Panc1 (cell line): ENCODE measurements around the gene RHBDL1. TPM values are rescaled to one million over a fixed set of nuclear protein-coding genes. Genes with fewer than 3 reads are reported as not detected.

Source experiments
- ATAC-seq: fragments of 200-7000 bp; cut with Tn5 transposase; 2 replicates; pipeline ENCODE4 v1.9.1; 2020; ENCODE audit warnings: mild to moderate bottlenecking, moderate library complexity
- BruUV-seq: library from RNA; stranded (reverse); fragments of 400-500 nt; replicated peaks from 2 replicates; lab custom pipeline; 2021; lab: Mats Ljungman, UMichigan
- CTCF ChIA-PET: fragments of 300-600 bp; sonication (Branson Sonifier 250); formaldehyde crosslinking; loops from one replicate; lab custom pipeline; 2022; ENCODE audit warnings: antibody characterized with exemption; lab: Charles Lee
- POLR2A ChIA-PET: fragments of 300-600 bp; sonication (Branson Sonifier 250); formaldehyde crosslinking; loops from one replicate; lab custom pipeline; 2022; ENCODE audit warnings: antibody characterized with exemption; lab: Charles Lee
- DNase-seq: peaks from one replicate; pipeline ENCODE4 v3.0.0-alpha.2; 2010; ENCODE audit warnings: low read depth, low spot score
- H3K27ac ChIP-seq: 2 replicates; pipeline ENCODE4 v1.5.1; 2011; ENCODE audit warnings: mild to moderate bottlenecking, low read length, inconsistent platforms
- H3K27me3 ChIP-seq: fragments of 200-500 bp; sonication (Bioruptor generic); 2 replicates; pipeline ENCODE4 v1.6.0; 2014; ENCODE audit warnings: low read length, inconsistent platforms; ENCODE audit not compliant: control insufficient read depth, insufficient read depth
- H3K36me3 ChIP-seq: fragments of 200-500 bp; sonication (Bioruptor generic); 2 replicates; pipeline ENCODE4 v1.5.1; 2014; ENCODE audit warnings: inconsistent platforms, mild to moderate bottlenecking, low read length, moderate library complexity; ENCODE audit not compliant: control insufficient read depth, insufficient read depth
- H3K4me1 ChIP-seq: 2 replicates; pipeline ENCODE4 v1.5.1; 2011; ENCODE audit warnings: inconsistent platforms, mild to moderate bottlenecking, low read length, moderate library complexity; ENCODE audit not compliant: control insufficient read depth, insufficient read depth
- H3K4me3 ChIP-seq, 2 experiments: 2 replicates each; pipeline ENCODE4 v1.5.1; 2011 to 2012; ENCODE audit warnings: low read depth in 2 of 2, low read length in 2 of 2, mild to moderate bottlenecking in 2 of 2, inconsistent platforms in 1 of 2, moderate library complexity in 1 of 2
- H3K9me3 ChIP-seq: fragments of 200-500 bp; sonication (Bioruptor generic); 2 replicates; pipeline ENCODE4 v1.5.1; 2014; ENCODE audit warnings: low read depth, mild to moderate bottlenecking, inconsistent platforms, low read length, moderate library complexity; ENCODE audit not compliant: control insufficient read depth, insufficient read depth
- CTCF ChIP-seq: fragments of 450-650 bp; IDR thresholded peaks from 2 replicates; pipeline ENCODE4 v1.5.1; 2017; ENCODE audit warnings: mild to moderate bottlenecking
- POLR2AphosphoS5 ChIP-seq: IDR thresholded peaks from 2 replicates; pipeline ENCODE4 v1.6.1; 2012; ENCODE audit warnings: mild to moderate bottlenecking, low read depth, low read length, moderate library complexity
- REST ChIP-seq, 2 experiments: IDR thresholded peaks; 2 replicates each; pipeline ENCODE4 v1.6.1; 2011 to 2012; ENCODE audit warnings: low read depth in 2 of 2, control low read depth in 1 of 2, low read length in 1 of 2, mild to moderate bottlenecking in 1 of 2, moderate library complexity in 1 of 2; ENCODE audit not compliant: insufficient read depth in 1 of 2
- SIN3A ChIP-seq: IDR thresholded peaks from 2 replicates; pipeline ENCODE4 v1.6.1; 2012; ENCODE audit warnings: low read depth, mild to moderate bottlenecking, low read length, moderate library complexity, borderline replicate concordance; ENCODE audit not compliant: insufficient read depth
- TCF7L2 ChIP-seq: IDR thresholded peaks from 2 replicates; pipeline ENCODE4 v1.6.1; 2011; ENCODE audit warnings: mild to moderate bottlenecking, low read depth, low read length, inconsistent platforms
- in situ Hi-C: cut with HindIII; loops from 2 replicates; pipeline ENCODE4 v1.10.0; 2016; ENCODE audit warnings: low sequenced_read_pairs, low pct_unique_long_range_greater_than_20kb
- intact Hi-C: fragments of 100-400 bp; cut with micrococcal nuclease; formaldehyde crosslinking; loops from one replicate; pipeline ENCODE4 v1.10.0; 2022; ENCODE audit not compliant: unreplicated experiment
- total RNA-seq: library from RNA; stranded (reverse); gene quantifications from one replicate; pipeline ENCODE4 v1.2.1, GENCODE V29; 2021; ENCODE audit not compliant: unreplicated experiment

The RHBDL1 gene
- total RNA-seq, 1 experiment from 2014 or later: 6.6 TPM

DNA sequence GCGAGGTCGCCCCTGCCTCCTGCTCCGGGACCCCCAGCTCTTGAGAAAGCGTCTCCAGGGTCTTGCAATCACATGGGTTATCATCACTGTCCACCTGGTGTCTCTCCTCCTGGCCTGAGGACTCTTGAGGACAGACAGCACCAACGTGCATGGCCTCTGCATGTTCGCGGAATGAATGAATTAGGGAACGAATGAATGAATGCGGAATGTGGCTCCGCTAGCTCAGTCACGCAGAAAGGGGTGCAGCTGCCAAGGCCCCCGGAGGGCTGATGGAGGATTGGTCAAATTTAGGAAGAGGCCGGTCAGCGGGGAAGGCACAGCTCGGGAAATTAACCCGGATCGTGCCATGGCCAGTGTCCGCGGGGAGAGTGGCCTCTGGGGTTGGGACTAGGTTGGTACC is 26.9 kb downstream of the RHBDL1 start:
- no peaks in the 10 kb centered on the region for H3K27me3 ChIP-seq
- H3K4me1 ChIP-seq: peaks cover 6% of the 10 kb centered on the region
- H3K36me3 ChIP-seq: peaks cover 5% of the 10 kb centered on the region; the same call in 1 of the 2 replicates
- in situ Hi-C loops (no loop called here), intact Hi-C loops (no loop called here)
- ChIA-PET POLR2A (no interaction called here), CTCF (no interaction called here)
- no peak overlapping the region for H3K4me3 ChIP-seq
- no peak overlapping the region for H3K27ac ChIP-seq
- no peak for TF ChIP-seq POLR2AphosphoS5
- no peak for TF ChIP-seq REST (IDR thresholded peaks at IDR 0.05; ENCODE audit: insufficient read depth in 1 of 2, low read depth in 2 of 2, low read length in 1 of 2)
- TF ChIP-seq TCF7L2: no peak
- TF ChIP-seq CTCF: no peak
- no peak for TF ChIP-seq SIN3A
- no peak for ATAC-seq
- H3K9me3 ChIP-seq: no peaks in the 10 kb centered on the region
- BruUV-seq: no TSS peak
- no peak for DNase-seq

DNA sequence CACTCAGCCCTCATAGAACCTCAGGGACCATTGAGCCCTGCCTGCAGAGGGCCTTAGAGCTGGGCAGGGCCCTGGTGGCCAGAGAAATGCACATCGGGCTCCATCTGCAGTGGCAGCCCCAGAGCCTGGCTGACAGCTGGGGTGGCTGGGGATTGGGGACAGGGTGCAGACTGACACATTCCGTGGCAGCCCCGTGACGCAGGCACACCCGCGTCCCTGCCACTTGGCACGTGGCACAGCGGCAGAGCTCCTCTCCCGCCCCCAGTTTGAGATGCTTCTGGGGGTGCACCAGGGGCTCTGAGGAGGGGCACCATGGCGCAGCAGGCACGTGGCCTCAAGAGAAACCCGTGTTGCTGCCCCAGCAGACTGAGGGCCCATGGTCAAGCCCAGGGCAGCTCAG is 27.9 kb downstream of the RHBDL1 start:
- CTCF ChIA-PET: no interaction called here
- POLR2A ChIA-PET: no interaction called here
- peaks cover 5% of the 10 kb centered on the region; the same call in 1 of the 2 replicates for H3K36me3 ChIP-seq
- no peak overlapping the region for H3K4me3 ChIP-seq
- DNase-seq (no peak), ATAC-seq (no peak)
- H3K27ac ChIP-seq: no peak overlapping the region
- TF ChIP-seq CTCF (no peak), SIN3A (no peak), POLR2AphosphoS5 (no peak), REST (IDR thresholded peaks at IDR 0.05; ENCODE audit: insufficient read depth in 1 of 2, low read depth in 2 of 2, low read length in 1 of 2) (no peak), TCF7L2 (no peak)
- intact Hi-C loops (no loop called here), in situ Hi-C loops (no loop called here)
- no TSS peak for BruUV-seq
- no peaks in the 10 kb centered on the region for H3K9me3 ChIP-seq
- peaks cover 6% of the 10 kb centered on the region for H3K4me1 ChIP-seq
- H3K27me3 ChIP-seq: no peaks in the 10 kb centered on the region
